ENCODE results near the gene COPB1. TPM values are rescaled to one million over a fixed set of nuclear protein-coding genes. Genes with fewer than 3 reads are reported as not detected.

Gene COPB1
- polyA plus RNA-seq, 1 of the 3 experiments (the other 2 are of a cell fraction), result 81.0 TPM

GRCh38 chr11:14499178-14499559 lies 442 bp downstream of the COPB1 start (continued):
- TF ChIP-seq RCOR1 (IDR thresholded peaks at IDR 0.05; ENCODE audit: low read length), result no peak

DNA sequence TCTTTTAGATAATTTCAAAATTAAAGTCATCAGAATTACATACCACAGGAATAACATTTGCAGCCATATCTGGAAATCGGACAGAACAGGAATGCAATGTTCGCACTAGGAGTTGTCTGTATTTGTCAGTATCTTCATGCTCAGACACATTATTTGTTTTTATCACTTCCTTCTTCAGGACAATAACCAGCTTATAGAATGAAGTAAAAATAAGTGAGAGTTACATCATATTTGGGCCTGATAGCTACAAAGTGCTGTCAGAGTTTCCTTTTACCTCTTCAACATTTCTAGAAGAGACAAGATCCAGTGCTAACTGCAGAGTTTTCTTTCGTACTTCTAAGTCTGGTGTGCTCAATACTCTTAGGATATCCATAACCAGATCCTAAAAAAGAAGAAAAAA lies 18.9 kb downstream of the COPB1 start:
- H3K9me2 ChIP-seq, result no peaks in the 10 kb centered on the region
- no peaks in the 10 kb centered on the region for H3K27me3 ChIP-seq (ENCODE audit: insufficient read depth)
- no peak overlapping the region for H2AFZ ChIP-seq (ENCODE audit: low read depth)
- no peak overlapping the region for H3K4me3 ChIP-seq (ENCODE audit: low read depth in 2 of 2, low read length in 1 of 2)
- DNase-seq, result no peak
- WGBS (ENCODE audit: low lambda C conversion rate), result 96% methylated on average over 3 of the region's 3 CpGs
- ChIA-PET CTCF (interaction anchor here (0.9 to 2.7 kb wide), 5 partner anchors 9 to 180 kb away, joined by 3 to 14 read pairs (median 3); no protein-coding TSS in a partner anchor), POLR2A (no interaction called here)
- H3K9ac ChIP-seq, result no peak overlapping the region
- H3K79me2 ChIP-seq (ENCODE audit: insufficient read depth), result peaks cover 73% of the 10 kb centered on the region
- H3K4me1 ChIP-seq (ENCODE audit: control insufficient read depth in 1 of 2, insufficient read depth in 2 of 2, low read depth in 1 of 2, low read length in 1 of 2), result no peaks in the 10 kb centered on the region
- peaks cover 33% of the 10 kb centered on the region for H3F3A ChIP-seq (replicated peaks; ENCODE audit: insufficient read depth)
- H3K27ac ChIP-seq (ENCODE audit: low read depth in 2 of 2, low read length in 1 of 2), result no peak overlapping the region
- 0 out of 2 replicates have a peak, but pooled peaks cover 2% of the 10 kb centered on the region for H4K20me1 ChIP-seq (ENCODE audit: insufficient read depth)
- no peak for TF ChIP-seq RXRA (IDR thresholded peaks at IDR 0.05; ENCODE audit: borderline replicate concordance, low read depth)
- no peak overlapping the region for H3K4me2 ChIP-seq
- peaks cover 79 to 100% of the 10 kb centered on the region in 2 experiments for H3K36me3 ChIP-seq (replicated peaks in 1 of 2; ENCODE audit: control insufficient read depth in 1 of 2, insufficient read depth in 2 of 2, low read length in 1 of 2)
- H3K9me3 ChIP-seq, result no peaks in the 10 kb centered on the region

- no peak for DNase-seq
- Histone ChIP-seq H2AFZ (ENCODE audit: low read depth) (no peak overlapping the region), H3K79me2 (ENCODE audit: insufficient read depth) (peaks cover 87% of the 10 kb centered on the region), H4K20me1 (ENCODE audit: insufficient read depth) (peaks cover 23% of the 10 kb centered on the region; the same call in 1 of the 2 replicates), H3K9me3 (no peaks in the 10 kb centered on the region), H3K4me1 (ENCODE audit: control insufficient read depth in 1 of 2, insufficient read depth in 2 of 2, low read depth in 1 of 2, low read length in 1 of 2) (no peaks in the 10 kb centered on the region), H3K9ac (no peak overlapping the region), H3K36me3 (replicated peaks in 1 of 2; ENCODE audit: control insufficient read depth in 1 of 2, insufficient read depth in 2 of 2, low read length in 1 of 2) (peaks cover 90 to 99% of the 10 kb centered on the region in 2 experiments), H3K4me2 (no peak overlapping the region), H3K4me3 (ENCODE audit: low read depth in 2 of 2, low read length in 1 of 2) (no peak overlapping the region), H3F3A (replicated peaks; ENCODE audit: insufficient read depth) (peaks cover 16% of the 10 kb centered on the region), H3K27me3 (ENCODE audit: insufficient read depth) (no peaks in the 10 kb centered on the region), H3K27ac (ENCODE audit: low read depth in 2 of 2, low read length in 1 of 2) (no peak overlapping the region), H3K9me2 (no peaks in the 10 kb centered on the region)
- POLR2A ChIA-PET, result no interaction called here
- CTCF ChIA-PET, result interaction anchor here (6.7 kb wide), 1 partner anchor 16 kb away, joined by 30 read pairs; no protein-coding TSS in a partner anchor
- TF ChIP-seq NRF1 (IDR thresholded peaks at IDR 0.05; ENCODE audit: low read depth, low read length), result no peak
- TF ChIP-seq RAD21 (IDR thresholded peaks at IDR 0.05; ENCODE audit: low read length), result no peak
- WGBS (ENCODE audit: low lambda C conversion rate), result 74% methylated on average over 1 of the region's 1 CpG
Observed at GRCh38 chr11:14471127-14471526, 28.5 kb downstream of the COPB1 start.

GRCh38 chr11:14463623-14464022 lies 36.0 kb downstream of the COPB1 start:
- Histone ChIP-seq H3K4me3 (ENCODE audit: low read depth in 2 of 2, low read length in 1 of 2) (no peak overlapping the region), H3K4me2 (no peak overlapping the region), H3F3A (replicated peaks; ENCODE audit: insufficient read depth) (peaks cover 42% of the 10 kb centered on the region), H3K4me1 (ENCODE audit: control insufficient read depth in 1 of 2, insufficient read depth in 2 of 2, low read depth in 1 of 2, low read length in 1 of 2) (no peaks in the 10 kb centered on the region), H3K27ac (ENCODE audit: low read depth in 2 of 2, low read length in 1 of 2) (no peak overlapping the region), H3K9me3 (no peaks in the 10 kb centered on the region), H3K9ac (no peak overlapping the region), H3K79me2 (ENCODE audit: insufficient read depth) (peaks cover 43% of the 10 kb centered on the region; the same call in 1 of the 2 replicates), H3K27me3 (ENCODE audit: insufficient read depth) (no peaks in the 10 kb centered on the region), H4K20me1 (ENCODE audit: insufficient read depth) (peaks cover 10% of the 10 kb centered on the region; the same call in 1 of the 2 replicates), H3K36me3 (replicated peaks in 1 of 2; ENCODE audit: control insufficient read depth in 1 of 2, insufficient read depth in 2 of 2, low read length in 1 of 2) (peaks cover 91 to 98% of the 10 kb centered on the region in 2 experiments), H2AFZ (ENCODE audit: low read depth) (no peak overlapping the region), H3K9me2 (no peaks in the 10 kb centered on the region)
- CTCF ChIA-PET, result interaction anchor here (0.6 to 3.8 kb wide), 5 partner anchors 8 to 1607 kb away, joined by 3 to 26 read pairs (median 5); no protein-coding TSS in a partner anchor
- DNase-seq, result no peak
- 83% methylated on average over 2 of the region's 2 CpGs for WGBS (ENCODE audit: low lambda C conversion rate)
- POLR2A ChIA-PET, result no interaction called here
- no peak for TF ChIP-seq MXI1 (IDR thresholded peaks at IDR 0.05; ENCODE audit: low read depth, low read length)
- TF ChIP-seq GATA2 (CRISPR knock-in tag; IDR thresholded peaks at IDR 0.05), result no peak
- TF ChIP-seq FOXJ3 (CRISPR knock-in tag; IDR thresholded peaks at IDR 0.05), result no peak
- TF ChIP-seq, protein P1, sequence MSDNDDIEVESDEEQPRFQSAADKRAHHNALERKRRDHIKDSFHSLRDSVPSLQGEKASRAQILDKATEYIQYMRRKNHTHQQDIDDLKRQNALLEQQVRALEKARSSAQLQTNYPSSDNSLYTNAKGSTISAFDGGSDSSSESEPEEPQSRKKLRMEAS (IDR thresholded peaks at IDR 0.05; ENCODE audit: low read depth), result no peak
- TF ChIP-seq, protein P2, sequence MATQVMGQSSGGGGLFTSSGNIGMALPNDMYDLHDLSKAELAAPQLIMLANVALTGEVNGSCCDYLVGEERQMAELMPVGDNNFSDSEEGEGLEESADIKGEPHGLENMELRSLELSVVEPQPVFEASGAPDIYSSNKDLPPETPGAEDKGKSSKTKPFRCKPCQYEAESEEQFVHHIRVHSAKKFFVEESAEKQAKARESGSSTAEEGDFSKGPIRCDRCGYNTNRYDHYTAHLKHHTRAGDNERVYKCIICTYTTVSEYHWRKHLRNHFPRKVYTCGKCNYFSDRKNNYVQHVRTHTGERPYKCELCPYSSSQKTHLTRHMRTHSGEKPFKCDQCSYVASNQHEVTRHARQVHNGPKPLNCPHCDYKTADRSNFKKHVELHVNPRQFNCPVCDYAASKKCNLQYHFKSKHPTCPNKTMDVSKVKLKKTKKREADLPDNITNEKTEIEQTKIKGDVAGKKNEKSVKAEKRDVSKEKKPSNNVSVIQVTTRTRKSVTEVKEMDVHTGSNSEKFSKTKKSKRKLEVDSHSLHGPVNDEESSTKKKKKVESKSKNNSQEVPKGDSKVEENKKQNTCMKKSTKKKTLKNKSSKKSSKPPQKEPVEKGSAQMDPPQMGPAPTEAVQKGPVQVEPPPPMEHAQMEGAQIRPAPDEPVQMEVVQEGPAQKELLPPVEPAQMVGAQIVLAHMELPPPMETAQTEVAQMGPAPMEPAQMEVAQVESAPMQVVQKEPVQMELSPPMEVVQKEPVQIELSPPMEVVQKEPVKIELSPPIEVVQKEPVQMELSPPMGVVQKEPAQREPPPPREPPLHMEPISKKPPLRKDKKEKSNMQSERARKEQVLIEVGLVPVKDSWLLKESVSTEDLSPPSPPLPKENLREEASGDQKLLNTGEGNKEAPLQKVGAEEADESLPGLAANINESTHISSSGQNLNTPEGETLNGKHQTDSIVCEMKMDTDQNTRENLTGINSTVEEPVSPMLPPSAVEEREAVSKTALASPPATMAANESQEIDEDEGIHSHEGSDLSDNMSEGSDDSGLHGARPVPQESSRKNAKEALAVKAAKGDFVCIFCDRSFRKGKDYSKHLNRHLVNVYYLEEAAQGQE (IDR thresholded peaks at IDR 0.05; ENCODE audit: low read depth, low read length), result no peak
- TF ChIP-seq TEAD4 (IDR thresholded peaks at IDR 0.05; ENCODE audit: borderline replicate concordance, insufficient read depth), result no peak
- TF ChIP-seq RXRA (IDR thresholded peaks at IDR 0.05; ENCODE audit: borderline replicate concordance, low read depth), result no peak
- TF ChIP-seq, protein P3, sequence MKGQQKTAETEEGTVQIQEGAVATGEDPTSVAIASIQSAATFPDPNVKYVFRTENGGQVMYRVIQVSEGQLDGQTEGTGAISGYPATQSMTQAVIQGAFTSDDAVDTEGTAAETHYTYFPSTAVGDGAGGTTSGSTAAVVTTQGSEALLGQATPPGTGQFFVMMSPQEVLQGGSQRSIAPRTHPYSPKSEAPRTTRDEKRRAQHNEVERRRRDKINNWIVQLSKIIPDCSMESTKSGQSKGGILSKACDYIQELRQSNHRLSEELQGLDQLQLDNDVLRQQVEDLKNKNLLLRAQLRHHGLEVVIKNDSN (IDR thresholded peaks at IDR 0.05; ENCODE audit: borderline replicate concordance, low read depth), result no peak
- TF ChIP-seq, protein P4, sequence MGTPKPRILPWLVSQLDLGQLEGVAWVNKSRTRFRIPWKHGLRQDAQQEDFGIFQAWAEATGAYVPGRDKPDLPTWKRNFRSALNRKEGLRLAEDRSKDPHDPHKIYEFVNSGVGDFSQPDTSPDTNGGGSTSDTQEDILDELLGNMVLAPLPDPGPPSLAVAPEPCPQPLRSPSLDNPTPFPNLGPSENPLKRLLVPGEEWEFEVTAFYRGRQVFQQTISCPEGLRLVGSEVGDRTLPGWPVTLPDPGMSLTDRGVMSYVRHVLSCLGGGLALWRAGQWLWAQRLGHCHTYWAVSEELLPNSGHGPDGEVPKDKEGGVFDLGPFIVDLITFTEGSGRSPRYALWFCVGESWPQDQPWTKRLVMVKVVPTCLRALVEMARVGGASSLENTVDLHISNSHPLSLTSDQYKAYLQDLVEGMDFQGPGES (IDR thresholded peaks at IDR 0.05; ENCODE audit: low read depth, low read length), result no peak
- TF ChIP-seq FOXM1 (IDR thresholded peaks at IDR 0.05; ENCODE audit: low read depth), result no peak
- TF ChIP-seq SIN3A (IDR thresholded peaks at IDR 0.05; ENCODE audit: borderline replicate concordance, low read depth, low read length), result no peak
